ENCODE data around the gene FXYD6. TPM values are rescaled to one million over a fixed set of nuclear protein-coding genes. Genes with fewer than 3 reads are reported as not detected.

FXYD6 gene
- polyA plus RNA-seq, 4 donors = 144 to 149 (median 147) TPM

DNA sequence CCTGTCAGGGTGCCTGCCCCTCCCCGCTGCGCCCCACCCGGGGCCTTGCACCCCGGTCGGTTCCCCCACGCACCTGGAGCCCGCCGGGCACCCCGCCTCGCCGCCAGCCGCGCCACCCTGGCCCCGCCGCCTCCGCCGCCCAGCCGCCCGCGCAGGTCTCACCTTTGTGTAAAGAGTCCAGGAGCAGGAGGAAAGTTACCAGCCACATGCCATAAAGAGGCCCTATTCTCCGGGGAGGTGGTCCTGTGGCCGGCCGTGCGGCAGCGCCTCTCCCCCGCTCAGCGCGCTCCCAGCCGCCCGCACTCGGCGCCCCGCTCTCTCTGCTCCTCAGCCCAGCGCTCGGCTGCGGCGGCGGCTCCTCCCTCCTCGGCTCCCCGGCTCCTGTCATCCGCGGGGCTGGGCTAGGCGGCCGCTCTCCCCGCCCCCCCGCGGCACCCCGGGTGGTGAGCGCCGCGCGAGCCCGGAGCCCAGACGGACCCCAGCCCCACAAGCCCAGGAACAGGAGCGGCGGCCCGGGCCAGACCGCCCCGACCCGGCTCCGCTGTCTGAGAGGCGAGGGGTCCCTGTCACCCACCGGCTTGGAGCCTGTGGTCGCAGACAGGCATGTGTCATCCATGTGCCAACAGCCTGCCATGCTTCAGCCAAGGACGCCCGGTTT lies 79.5 kb downstream of the FXYD6 start, which contains the start of gene DSCAML1:
DSCAML1 (minus strand) TSS at position 345 of the 658 bp plus-strand sequence; CDS start at position 208, 137 bp downstream.
- no peak for DNase-seq (ENCODE audit: low read depth in 4 of 4, low spot score in 3 of 4)

DNA sequence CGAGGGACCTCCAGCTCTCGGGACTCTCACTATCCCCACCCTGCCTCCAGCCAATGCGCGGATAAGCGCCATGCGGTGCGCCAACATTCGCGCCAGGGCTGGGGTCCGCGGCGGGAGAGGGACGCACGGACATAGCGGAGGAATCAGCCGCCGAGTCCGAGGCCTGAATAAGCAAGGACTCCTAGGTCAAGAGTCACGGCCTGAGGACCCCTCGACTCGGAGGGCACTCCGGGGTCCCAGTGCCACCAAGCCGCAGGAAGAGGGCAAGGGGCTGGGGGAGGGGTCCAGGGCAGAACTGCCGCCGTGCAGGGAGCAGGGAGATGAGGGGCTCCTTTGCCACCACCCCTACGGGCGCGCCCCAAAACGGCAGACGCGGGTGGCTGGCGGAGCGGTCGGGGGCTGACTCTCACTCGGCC lies 80.0 kb downstream of the FXYD6 start:
- no peak for DNase-seq (ENCODE audit: low read depth in 4 of 4, low spot score in 3 of 4)

DNA sequence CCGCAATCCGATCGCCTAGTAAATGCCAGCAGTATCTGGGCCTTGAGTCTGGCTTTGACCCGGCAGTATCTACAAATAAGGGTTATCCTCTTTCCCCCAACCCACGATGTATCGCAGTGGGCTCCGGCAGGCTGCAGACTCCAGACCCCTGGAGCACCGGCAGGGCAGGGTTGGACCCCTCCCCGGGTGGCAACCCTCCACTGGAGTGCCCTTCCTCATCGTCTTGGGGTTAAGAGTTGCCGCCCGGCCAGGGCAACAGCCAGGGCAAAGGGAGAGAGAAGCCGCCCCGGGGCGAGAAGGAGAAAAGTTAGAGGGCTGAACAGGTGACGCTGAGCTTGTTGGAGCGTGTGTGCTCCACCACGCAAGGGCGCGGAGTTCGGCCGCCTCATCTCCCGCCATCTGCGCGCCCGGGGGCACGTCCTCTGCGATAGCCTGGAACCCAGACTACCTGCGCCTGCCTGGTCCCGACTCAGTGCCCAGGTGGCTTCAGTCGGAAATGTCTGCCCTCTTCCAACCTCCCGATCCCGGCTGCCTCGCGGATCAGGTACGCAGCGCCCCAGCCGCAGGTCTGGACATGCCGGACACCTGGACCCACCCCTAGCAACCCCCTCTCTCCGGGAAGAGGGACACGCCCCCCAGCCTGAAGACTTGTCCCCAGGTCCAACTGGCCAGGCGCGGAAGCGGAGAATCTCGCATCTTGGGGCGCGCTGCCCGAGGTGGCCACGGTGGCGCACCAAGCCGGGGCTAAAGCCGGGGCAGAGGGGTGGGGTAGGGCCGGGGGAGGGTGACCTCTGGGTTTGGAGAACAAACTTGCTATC lies 80.6 kb downstream of the FXYD6 start:
- no peak for DNase-seq (ENCODE audit: low read depth in 4 of 4, low spot score in 3 of 4)

DNA sequence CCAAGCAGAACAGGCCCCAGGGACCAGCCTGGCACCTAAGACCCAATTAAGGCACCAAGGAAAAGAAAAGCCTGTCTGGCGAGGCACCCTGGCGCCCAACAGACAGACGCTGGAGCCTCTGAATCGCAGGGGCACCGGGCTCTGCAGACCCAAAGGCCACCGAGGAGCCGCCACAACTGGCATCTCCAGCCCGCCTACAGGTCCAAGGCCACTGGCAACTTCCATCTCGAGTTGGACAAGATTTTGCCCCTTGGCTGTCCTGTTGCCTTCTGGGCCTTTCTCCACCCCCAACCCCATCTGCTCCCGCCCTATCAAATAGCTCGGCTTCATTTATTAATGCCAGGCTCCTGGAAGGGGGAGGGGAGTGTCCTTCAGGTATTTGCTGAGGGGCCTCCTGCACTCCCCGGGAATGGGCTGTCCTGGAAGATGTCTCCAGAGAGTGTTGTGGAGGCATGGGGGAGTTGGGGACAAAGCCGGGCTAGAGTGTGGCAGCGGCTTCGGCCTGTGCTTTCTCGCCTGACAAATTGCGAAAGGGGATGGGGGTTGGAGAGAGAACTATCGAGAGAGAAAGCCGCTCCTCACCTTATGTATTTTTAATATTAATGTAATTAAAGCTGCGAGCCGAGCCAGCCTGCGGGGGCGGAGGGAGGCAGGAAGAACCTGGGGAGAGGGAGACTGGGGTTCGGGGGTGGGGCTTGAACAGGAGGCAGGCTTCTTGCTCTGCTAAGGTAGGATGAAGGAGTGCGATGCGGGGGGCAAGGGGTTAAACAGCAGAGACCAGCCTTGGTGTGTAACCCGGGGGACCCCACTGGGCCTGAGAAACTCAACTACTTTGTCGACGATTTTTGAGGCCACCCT lies 81.5 kb downstream of the FXYD6 start:
- DNase-seq (ENCODE audit: low read depth in 4 of 4, low spot score in 3 of 4) = no peak

DNA sequence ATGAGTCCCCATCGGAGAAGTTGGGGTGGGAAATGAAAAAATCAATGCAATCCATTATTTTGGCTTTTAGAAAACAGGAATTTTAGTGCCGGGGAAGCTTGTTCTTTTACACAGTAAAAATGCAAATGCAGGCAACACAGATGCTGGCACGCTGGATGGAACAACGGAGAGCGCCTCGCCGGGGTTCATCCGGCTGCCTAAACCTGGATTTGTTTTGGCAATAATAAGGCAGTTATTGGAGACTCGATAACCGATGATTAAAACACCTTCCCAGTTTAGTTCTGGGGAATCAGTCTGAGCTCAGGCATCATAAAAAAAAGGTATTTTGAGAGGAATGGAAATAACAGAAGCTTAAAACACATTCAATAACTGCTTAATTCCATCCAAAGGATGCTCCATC lies 82.3 kb downstream of the FXYD6 start:
- DNase-seq (ENCODE audit: low read depth in 4 of 4, low spot score in 3 of 4) = no peak

DNA sequence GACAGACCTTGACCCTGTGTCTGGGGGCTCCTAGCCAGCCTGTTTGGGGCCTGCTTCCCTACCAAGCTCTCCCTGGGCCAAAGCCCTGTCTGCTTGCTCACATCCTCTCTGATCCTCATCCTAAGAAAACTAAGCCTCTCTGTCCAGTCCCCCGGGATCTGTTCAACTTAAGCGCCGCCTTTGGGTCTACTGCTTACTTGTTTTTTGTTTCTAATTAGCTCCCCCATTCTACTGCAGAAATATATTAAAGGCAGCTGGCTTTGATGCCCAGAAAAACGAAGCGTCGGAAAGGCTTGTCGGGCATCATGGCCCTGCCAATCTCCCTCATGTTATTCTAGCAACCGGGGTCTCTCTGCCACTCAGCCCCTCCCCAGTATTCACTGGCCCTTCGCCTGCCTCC lies 82.9 kb downstream of the FXYD6 start:
- DNase-seq (ENCODE audit: low read depth in 4 of 4, low spot score in 3 of 4) = no peak

DNA sequence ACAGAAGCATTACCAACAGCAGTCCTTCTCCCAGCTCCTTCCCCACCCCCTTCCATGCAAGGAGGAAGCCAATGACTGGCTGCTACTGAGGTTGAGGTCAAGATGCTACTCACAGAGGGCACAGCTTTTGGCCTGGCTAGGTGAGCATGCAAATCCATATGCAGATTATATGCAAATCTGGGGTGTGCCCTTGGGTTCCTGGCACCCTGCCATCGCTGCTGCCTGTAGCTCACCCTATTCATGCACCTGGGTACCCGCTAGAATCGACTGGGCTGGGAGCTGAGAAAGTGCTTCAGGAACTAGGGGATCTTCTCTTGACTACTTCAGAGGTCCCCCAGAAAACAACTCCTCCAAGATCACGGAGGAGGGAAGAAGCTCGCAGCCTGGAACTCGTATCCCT lies 83.5 kb downstream of the FXYD6 start:
- DNase-seq (ENCODE audit: low read depth in 4 of 4, low spot score in 3 of 4) = no peak

DNA sequence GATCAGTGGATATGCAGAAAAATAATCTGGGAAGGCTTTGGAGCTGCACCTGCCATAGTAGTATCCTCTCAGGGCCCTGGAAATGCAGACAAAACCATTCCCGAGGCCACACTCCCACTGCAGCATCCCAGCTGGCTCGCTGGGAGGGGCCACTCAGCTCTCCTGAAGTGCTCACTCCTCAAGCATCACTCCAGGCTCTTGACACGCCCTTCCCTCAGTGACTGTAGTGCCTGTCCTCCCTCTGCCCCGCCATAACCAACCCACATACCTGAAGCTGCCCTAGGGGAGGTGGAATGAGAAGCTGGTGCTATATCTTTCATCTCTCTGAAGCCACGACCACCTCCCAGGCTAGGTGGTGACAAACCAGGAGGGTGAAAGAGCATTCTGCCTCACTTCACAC lies 84.2 kb downstream of the FXYD6 start:
- DNase-seq (ENCODE audit: low read depth in 4 of 4, low spot score in 3 of 4) = no peak

DNA sequence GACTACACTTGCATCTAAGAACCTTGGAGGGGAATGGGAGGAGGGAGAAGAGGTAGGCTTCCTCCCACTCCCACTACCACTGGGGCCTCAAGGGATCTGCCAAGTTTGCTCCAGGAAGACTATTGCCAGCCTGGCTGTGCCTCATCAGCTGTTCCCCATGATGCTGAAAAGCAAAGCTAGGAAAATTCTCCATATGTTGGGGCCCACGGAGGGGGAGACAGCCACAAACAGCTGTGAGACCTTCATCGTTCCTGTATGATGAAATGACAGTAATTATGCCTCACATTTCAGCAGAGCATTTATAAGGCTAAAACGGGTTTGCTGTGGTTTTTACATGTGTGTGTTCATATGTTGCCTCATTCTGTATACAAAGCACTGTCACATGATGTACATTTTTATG lies 86.2 kb downstream of the FXYD6 start:
- no peak for DNase-seq (ENCODE audit: low read depth in 4 of 4, low spot score in 3 of 4)

DNA sequence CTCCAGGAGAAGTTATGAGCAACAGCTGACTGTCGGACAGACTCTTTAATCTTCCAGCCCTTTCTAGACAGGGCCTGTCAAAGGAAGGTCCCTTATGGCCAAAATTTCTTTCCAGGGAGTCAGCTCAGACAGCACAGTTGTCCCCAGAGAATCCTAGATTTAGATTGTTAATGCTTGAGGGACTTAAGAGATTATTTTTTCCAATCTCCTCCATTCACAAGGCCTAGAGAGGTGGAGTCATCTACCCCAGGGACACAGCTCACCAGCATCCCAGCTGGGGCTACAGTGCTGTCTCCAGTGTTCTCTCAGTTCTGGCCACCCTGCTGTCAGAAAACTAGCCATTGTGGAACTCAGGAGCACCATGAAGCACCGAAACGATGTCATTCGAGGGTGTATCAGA lies 87.2 kb downstream of the FXYD6 start:
- no peak for DNase-seq (ENCODE audit: low read depth in 4 of 4, low spot score in 3 of 4)

Other genes starting within 250 kb of the FXYD6 start
- 1 to 10 TPM; 1.7 to 2.9 (median 2.0) TPM for gene DSCAML1, start 79.4 kb downstream of the FXYD6 start, polyA plus RNA-seq (ENCODE audit: insufficient read length in 4 of 4)
- 100 to 1,000 TPM; 408 to 622 (median 443) TPM for gene FXYD2, start 51.9 kb downstream of the FXYD6 start, polyA plus RNA-seq (ENCODE audit: insufficient read length in 4 of 4)
- gene TMPRSS13, start 52.7 kb upstream of the FXYD6 start, polyA plus RNA-seq (ENCODE audit: insufficient read length in 4 of 4) = under 1 TPM; 0.62 to 0.90 (median 0.73) TPM
- 1 to 10 TPM; 2.6 to 3.1 (median 2.8) TPM for gene IL10RA, start 109.7 kb upstream of the FXYD6 start, polyA plus RNA-seq (ENCODE audit: insufficient read length in 4 of 4)
- 10 to 100 TPM; 27.6 to 33.1 (median 29.1) TPM for gene TMPRSS4, start 200.4 kb upstream of the FXYD6 start, polyA plus RNA-seq (ENCODE audit: insufficient read length in 4 of 4)
- gene SMIM35, start 210.3 kb upstream of the FXYD6 start, polyA plus RNA-seq (ENCODE audit: insufficient read length in 4 of 4) = under 1 TPM; 0.08 to 0.29 (median 0.13) TPM